Measurements from ENCODE around the gene CCDC192. TPM values are rescaled to one million over a fixed set of nuclear protein-coding genes. Genes with fewer than 3 reads are reported as not detected.

The CCDC192 gene
- total RNA-seq, 3 donors from 2014 or later: 1.0 TPM; not detected in 2

GRCh38 chr5:127969002-127969401, 265.8 kb downstream of the CCDC192 start:
- no peaks in the 10 kb centered on the region for H3K36me3 ChIP-seq (ENCODE audit: low read depth)
- TF ChIP-seq CTCF (IDR thresholded peaks at IDR 0.05): no peak
- H3K4me1 ChIP-seq (ENCODE audit: low read depth): no peaks in the 10 kb centered on the region
- ATAC-seq (no peak), DNase-seq (no peak)
- intact Hi-C loops (cut with DNase I, micrococcal nuclease): no loop called here
- H3K4me3 ChIP-seq: no peak overlapping the region
- H3K9me3 ChIP-seq: no peaks in the 10 kb centered on the region

- DNase-seq (no peak), ATAC-seq (no peak)
- intact Hi-C loops (cut with DNase I, micrococcal nuclease): no loop called here
- Histone ChIP-seq H3K36me3 (ENCODE audit: low read depth) (no peaks in the 10 kb centered on the region), H3K4me1 (ENCODE audit: low read depth) (no peaks in the 10 kb centered on the region), H3K4me3 (no peak overlapping the region), H3K9me3 (no peaks in the 10 kb centered on the region)
- no peak for TF ChIP-seq CTCF (IDR thresholded peaks at IDR 0.05)
These were observed 266.5 kb downstream of the CCDC192 start for GRCh38 chr5:127969651-127970050.

- no peak overlapping the region for H3K4me3 ChIP-seq
- H3K4me1 ChIP-seq (ENCODE audit: low read depth): no peaks in the 10 kb centered on the region
- intact Hi-C loops (cut with DNase I, micrococcal nuclease): no loop called here
- H3K9me3 ChIP-seq: no peaks in the 10 kb centered on the region
- TF ChIP-seq CTCF (IDR thresholded peaks at IDR 0.05): no peak
- DNase-seq (no peak), ATAC-seq (no peak)
- no peaks in the 10 kb centered on the region for H3K36me3 ChIP-seq (ENCODE audit: low read depth)
These were observed 266.9 kb downstream of the CCDC192 start for GRCh38 chr5:127970081-127970480.

- ATAC-seq (no peak), DNase-seq (no peak)
- TF ChIP-seq CTCF (IDR thresholded peaks at IDR 0.05): no peak
- H3K36me3 ChIP-seq (ENCODE audit: low read depth): no peaks in the 10 kb centered on the region
- H3K9me3 ChIP-seq: no peaks in the 10 kb centered on the region
- no peak overlapping the region for H3K4me3 ChIP-seq
- H3K4me1 ChIP-seq (ENCODE audit: low read depth): no peaks in the 10 kb centered on the region
- intact Hi-C loops (cut with DNase I, micrococcal nuclease): no loop called here
These were observed 267.7 kb downstream of the CCDC192 start for GRCh38 chr5:127970854-127971425.

- H3K4me3 ChIP-seq: no peak overlapping the region
- no peaks in the 10 kb centered on the region for H3K9me3 ChIP-seq
- no peaks in the 10 kb centered on the region for H3K4me1 ChIP-seq (ENCODE audit: low read depth)
- ATAC-seq: no peak
- intact Hi-C loops (cut with DNase I, micrococcal nuclease): no loop called here
- TF ChIP-seq CTCF (IDR thresholded peaks at IDR 0.05): no peak
- H3K36me3 ChIP-seq (ENCODE audit: low read depth): no peaks in the 10 kb centered on the region
- DNase-seq: no peak
These were observed 272.8 kb downstream of the CCDC192 start for GRCh38 chr5:127975961-127976360.

- Histone ChIP-seq H3K4me1 (ENCODE audit: low read depth) (no peaks in the 10 kb centered on the region), H3K4me3 (no peak overlapping the region), H3K36me3 (ENCODE audit: low read depth) (no peaks in the 10 kb centered on the region), H3K9me3 (no peaks in the 10 kb centered on the region)
- TF ChIP-seq CTCF (IDR thresholded peaks at IDR 0.05): no peak
- intact Hi-C loops (cut with DNase I, micrococcal nuclease): no loop called here
- ATAC-seq (no peak), DNase-seq (no peak)
These were observed 273.3 kb downstream of the CCDC192 start for GRCh38 chr5:127976525-127976924.
